ENCODE data around the gene DCTN2.
"Not testable (repeated sequence)": the region's sequence is repeated elsewhere in the genome, so short reads cannot be mapped to it uniquely, and the experiment has no call there.

The DCTN2 gene

DNA sequence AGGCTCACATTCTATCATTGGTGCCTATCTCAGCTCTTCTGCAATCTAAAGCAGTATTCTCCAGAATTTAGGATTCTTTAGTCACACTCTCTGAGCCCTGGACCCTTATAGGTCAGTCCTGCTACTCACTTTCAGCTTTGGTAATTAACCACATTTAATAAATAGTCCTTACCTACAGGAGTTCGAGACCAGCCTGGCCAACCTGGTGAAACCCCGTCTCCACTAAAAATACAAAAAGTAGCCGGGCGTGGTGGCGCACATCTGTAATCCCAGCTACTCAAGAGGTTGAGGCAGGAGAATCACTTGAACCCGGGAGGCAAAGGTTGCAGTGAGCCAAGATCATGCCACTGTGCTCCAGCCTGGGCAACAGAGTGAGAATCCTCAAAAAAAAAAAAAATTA is 33.3 kb downstream of the DCTN2 start:
- not testable (repeated sequence) for DNase-seq

DNA sequence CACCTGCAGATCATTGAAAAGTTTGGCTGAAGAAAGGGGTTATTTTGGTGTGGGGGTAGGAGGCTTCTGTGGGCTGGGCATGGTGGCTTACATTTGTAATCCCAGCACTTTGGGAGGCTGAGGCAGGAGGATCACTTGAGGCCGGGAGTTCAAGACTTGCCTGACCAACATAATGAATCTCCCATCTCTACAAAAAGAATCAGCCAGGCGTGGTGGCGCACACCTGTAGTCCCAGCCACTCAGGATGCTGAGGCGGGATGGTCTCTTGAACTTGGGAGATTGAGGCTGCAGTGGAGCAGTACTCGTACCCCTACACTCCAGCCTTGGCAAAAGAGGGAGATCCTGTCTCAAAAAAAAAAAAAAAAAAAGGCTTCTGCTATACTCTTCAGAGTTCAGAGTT is 33.7 kb downstream of the DCTN2 start:
- DNase-seq, result no peak

GRCh38 chr12:57512665-57513064 is 34.3 kb downstream of the DCTN2 start:
- no peak for DNase-seq

DNA sequence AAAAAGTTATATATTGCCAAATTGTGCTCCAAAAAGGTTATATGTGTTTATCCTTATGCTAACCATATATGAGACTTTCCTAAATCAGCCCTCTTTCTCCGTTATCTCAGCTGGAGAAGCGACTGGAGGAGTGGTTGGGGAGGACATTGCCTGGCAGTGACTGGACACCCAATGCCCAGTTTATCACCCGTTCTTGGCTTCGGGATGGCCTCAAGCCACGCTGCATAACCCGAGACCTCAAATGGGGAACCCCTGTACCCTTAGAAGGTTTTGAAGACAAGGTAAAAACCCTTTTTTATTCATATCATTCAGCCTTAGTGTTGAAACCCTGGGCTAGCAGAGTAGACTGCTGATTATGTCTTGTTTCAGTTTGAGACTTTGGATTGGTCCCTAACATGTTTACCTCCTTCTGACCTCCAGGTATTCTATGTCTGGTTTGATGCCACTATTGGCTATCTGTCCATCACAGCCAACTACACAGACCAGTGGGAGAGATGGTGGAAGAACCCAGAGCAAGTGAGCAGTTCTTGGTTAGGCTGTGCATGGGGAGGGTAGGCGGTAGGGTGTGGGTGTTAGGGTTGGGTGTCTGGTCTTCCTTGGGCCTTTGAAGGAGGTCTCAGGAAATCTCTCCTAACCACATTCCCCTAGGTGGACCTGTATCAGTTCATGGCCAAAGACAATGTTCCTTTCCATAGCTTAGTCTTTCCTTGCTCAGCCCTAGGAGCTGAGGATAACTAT is 35.2 kb downstream of the DCTN2 start:
- no peak for DNase-seq

- DNase-seq, result no peak
Observed at GRCh38 chr12:57511161-57511560, 35.8 kb downstream of the DCTN2 start.

- not testable (repeated sequence) for DNase-seq
Observed at GRCh38 chr12:57507796-57508195, 39.2 kb downstream of the DCTN2 start.

DNA sequence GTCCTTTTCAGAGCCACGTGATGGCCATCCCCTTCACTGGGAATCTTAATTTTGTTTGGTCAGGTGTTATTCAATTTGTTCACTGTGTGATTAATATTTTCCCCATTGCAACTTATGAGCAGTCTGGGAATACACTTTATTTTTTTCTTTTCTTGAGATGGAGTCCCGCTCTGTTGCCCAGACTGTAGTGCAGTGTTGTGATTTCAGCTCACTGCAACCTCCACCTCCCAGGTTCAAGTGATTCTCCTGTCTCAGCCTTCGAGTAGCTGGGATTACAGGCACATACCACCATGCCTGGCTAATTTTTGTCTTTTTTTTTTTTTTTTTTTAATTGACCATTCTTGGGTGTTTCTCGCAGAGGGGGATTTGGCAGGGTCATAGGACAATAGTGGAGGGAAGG is 40.5 kb downstream of the DCTN2 start:
- not testable (repeated sequence) for DNase-seq

- DNase-seq, result not testable (repeated sequence)
Observed at GRCh38 chr12:57502311-57502969, 44.6 kb downstream of the DCTN2 start.

GRCh38 chr12:57500213-57500612 is 46.8 kb downstream of the DCTN2 start:
- DNase-seq, result no peak

GRCh38 chr12:57498571-57498970 is 48.4 kb downstream of the DCTN2 start:
- no peak for DNase-seq

DNA sequence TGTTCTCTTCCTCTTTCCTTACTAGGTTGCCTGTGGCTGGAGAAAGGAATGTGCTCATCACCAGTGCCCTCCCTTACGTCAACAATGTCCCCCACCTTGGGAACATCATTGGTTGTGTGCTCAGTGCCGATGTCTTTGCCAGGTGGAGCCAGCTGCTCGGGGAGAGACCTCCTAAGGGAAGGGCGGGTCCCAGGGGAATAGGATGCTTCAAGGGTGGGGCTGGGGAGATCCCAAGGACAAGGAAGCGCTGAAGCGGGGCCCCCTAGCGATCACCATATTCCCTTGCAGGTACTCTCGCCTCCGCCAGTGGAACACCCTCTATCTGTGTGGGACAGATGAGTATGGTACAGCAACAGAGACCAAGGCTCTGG is 48.9 kb downstream of the DCTN2 start:
- no peak for DNase-seq

DNA sequence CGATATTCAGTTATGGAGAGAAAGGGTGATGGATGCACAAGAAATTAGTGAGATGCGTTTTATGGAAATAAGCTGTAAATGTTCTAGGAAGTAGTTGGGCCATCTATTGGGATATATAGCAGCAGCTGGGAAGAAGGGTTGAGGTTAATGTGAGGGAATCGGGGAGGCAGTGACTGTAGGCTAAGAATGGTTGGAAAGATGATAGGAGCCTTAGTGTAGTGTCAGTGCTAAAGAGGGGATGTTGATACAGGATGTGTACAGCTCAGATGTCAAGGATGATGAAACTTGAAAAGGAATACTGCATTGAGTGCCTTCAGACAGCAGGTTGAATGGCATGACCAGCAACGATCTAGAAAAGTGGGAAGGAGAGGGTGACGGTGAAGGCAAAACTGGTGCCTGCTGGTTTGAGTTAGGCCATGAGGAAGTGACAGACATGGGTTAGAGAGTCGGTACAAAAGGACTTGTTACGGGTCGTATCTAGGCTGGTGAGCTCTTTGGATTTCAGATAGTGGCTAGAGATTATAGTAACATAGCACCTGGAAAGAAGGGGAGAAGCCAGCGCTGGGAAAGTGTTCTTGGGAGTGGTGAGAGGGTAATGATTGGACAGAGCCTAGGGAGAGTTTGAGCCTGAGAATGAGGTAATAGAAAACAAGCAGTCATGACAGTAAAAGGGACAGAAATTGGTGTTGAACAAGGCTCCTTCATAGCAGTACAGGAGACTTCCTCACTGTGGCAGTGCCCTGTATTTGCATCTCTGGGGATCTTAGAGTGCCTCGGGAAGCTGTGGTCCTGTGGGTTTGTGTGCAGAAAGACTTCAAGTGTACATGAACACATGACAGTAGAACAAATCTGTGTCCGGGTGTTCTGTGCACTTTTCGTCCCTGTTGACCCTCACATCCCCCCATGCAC is 49.5 kb downstream of the DCTN2 start:
- no peak for DNase-seq

GRCh38 chr12:57496822-57497221 is 50.2 kb downstream of the DCTN2 start:
- no peak for DNase-seq

GRCh38 chr12:57495051-57495701 is 51.8 kb downstream of the DCTN2 start:
- not testable (repeated sequence) for DNase-seq

GRCh38 chr12:57491393-57492280 is 55.4 kb downstream of the DCTN2 start:
- DNase-seq, result no peak

- no peak for DNase-seq
Observed at GRCh38 chr12:57490126-57490525, 56.9 kb downstream of the DCTN2 start.

GRCh38 chr12:57489157-57489641 is 57.8 kb downstream of the DCTN2 start:
- DNase-seq, result peak; percentile 22

DNA sequence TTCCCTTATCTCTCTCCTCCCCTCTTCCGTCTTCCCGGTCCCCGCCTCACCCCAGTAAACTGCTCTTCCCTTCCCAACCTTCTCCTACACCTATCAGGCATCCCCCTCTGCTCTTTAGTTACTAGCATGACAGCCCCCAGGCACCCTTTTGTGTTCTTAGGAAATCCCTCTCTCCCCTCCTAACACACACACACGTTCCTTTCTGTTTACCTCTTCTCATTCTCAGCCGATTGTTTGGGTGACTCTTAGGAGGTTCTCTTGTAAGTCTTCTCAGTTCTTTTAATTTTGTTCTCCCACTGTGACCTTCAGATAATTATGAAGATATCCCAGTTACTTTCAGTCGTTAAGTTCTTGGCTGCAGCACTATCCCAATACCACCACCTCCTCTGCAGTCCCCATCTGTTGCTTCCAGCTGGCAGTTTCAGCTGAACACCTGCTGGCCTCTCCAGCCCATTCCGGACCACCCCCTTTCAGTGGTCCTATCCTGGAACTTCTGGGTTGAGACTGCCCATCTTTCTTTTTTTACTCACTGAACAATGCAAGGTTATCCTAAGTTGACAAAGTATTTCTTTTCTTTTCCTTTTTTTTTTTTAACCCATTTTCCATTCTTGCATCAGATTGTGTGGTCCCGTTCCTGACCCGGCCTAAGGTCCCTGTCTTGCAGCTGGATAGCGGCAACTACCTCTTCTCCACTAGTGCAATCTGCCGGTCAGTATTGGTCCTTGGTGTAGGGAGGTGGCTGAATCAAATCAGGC is 58.4 kb downstream of the DCTN2 start:
- no peak for DNase-seq

DNA sequence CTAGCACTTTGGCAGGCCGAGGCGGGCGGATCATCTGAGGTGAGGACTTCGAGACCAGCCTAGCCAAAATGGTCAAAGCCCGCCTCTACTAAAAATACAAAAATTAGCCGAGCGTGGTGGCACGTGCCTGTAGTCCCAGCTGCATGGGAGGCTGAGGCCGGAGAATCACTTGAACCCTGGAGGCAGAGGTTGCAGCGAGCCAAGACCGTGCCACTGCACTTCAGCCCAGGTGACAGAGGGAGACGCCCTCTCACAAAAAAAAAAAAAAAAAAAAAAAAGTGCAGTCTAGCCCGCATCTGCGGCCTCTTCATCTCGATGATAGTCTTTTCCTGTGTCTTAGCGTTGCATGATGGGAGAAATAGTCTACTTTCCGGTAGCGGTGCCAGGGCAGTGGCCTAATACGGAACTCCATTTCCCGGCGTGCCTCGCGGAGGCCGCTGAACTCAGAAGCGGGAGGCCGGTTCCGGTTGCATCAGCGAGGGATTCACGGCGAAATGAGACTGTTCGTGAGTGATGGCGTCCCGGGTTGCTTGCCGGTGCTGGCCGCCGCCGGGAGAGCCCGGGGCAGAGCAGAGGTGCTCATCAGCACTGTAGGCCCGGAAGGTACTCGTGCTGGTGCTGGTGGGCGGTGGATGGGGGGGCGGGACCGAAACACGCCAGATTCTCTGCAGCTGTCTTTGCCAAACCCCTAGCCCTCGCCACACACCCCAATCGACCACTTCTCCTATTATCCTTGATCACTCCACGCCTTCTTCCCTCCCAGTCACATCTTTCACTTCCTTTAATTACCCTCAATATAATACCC is 59.2 kb downstream of the DCTN2 start, which contains the start of gene MARS1:
Gene MARS1, plus strand, starts transcription at position 472 of the 805 bp plus-strand sequence. Its CDS starts 23 bp downstream, at position 495.
- DNase-seq, result peak; percentile 98

DNA sequence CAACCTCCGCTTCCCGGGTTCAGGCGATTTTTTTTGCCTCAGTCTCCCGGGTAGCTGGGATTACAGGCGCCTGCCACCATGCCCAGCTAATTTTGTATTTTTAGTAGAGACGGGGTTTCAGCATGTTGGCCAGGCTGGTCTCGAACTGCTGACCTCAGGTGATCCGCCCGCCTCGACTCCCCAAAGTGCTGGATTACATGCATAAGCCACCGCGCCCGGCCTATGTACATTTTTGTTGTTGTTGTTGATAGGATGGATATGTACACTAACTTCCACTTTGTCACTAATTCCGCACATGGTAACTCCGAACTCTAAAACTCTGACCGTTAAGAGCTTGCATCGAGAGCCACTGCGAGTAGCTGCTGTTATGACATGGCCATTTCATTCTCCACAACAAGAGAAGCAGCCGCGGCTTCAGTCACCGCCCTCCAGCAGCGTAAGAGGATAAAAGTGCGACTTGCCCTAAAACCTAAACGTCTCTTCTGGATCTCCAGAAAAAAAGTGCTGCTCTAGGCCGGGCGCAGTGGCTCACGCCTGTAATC is 59.9 kb downstream of the DCTN2 start:
- DNase-seq, result no peak

Measured in fibroblast of upper back skin (primary cell).